ENCODE results near the gene HAUS2. TPM values are rescaled to one million over a fixed set of nuclear protein-coding genes. Genes with fewer than 3 reads are reported as not detected.

Gene HAUS2
- total and polyA plus RNA-seq, 10 of the 15 experiments (the other 5 are each of a cell fraction or from before 2014, with no cell fraction given): 28.7 to 59.3 (median 40.6) TPM

GRCh38 chr15:42608110-42608531 is 59.5 kb downstream of the HAUS2 start (continued):
- peak; percentile 50; the same call in 1 of the 2 replicates for TF ChIP-seq RELB (IDR thresholded peaks at IDR 0.05; ENCODE audit: low read depth)
- no peak for TF ChIP-seq MXI1 (IDR thresholded peaks at IDR 0.05; ENCODE audit: low read depth, low read length)
- no peak for TF ChIP-seq E2F4 (IDR thresholded peaks at IDR 0.05; ENCODE audit: low read depth, low read length)
- peak; percentile 44 for TF ChIP-seq MEF2B (IDR thresholded peaks at IDR 0.05; ENCODE audit: partially characterized antibody, poor library complexity, severe bottlenecking)
- no peak for TF ChIP-seq HDAC2 (IDR thresholded peaks at IDR 0.05)
- no peak for TF ChIP-seq WRNIP1 (IDR thresholded peaks at IDR 0.05; ENCODE audit: borderline replicate concordance, low read depth, low read length)
- TF ChIP-seq IRF5 (IDR thresholded peaks at IDR 0.05; ENCODE audit: borderline replicate concordance): peak; percentile 56; the same call in 1 of the 2 replicates
- TF ChIP-seq ESRRA (IDR thresholded peaks at IDR 0.05; ENCODE audit: low read length): no peak
- no peak for TF ChIP-seq NR2C1 (IDR thresholded peaks at IDR 0.05)
- no peak for TF ChIP-seq SRF (IDR thresholded peaks at IDR 0.05; ENCODE audit: low read depth in 2 of 2, low read length in 2 of 2)
- no peak for TF ChIP-seq POU2F2 (IDR thresholded peaks at IDR 0.05; ENCODE audit: borderline replicate concordance, low read depth, low read length)
- no peak for TF ChIP-seq NFXL1 (IDR thresholded peaks at IDR 0.05; ENCODE audit: borderline replicate concordance)
- peak; percentile 57 for TF ChIP-seq SKIL (IDR thresholded peaks at IDR 0.05; ENCODE audit: low read depth, poor library complexity, severe bottlenecking)
- no peak for TF ChIP-seq CHD4 (IDR thresholded peaks at IDR 0.05)
- TF ChIP-seq RAD21 (IDR thresholded peaks at IDR 0.05; ENCODE audit: insufficient read depth, low read depth, low read length): no peak
